Spinal cord (tissue), 10 donors: ENCODE data around the gene GPRIN1. TPM values are rescaled to one million over a fixed set of nuclear protein-coding genes. Genes with fewer than 3 reads are reported as not detected.

ENCODE experiments used
- DNase-seq, 6 donors: peaks; one replicate each; pipeline versions ENCODE4 v3.0.0 to v3.0.0-alpha.2; 2013 to 2015; ENCODE audit warnings: low spot score in 6 of 6, low read depth in 4 of 6
- H3K27ac ChIP-seq: one replicate; pipeline ENCODE4 v1.5.1; 2013; ENCODE audit warnings: low read depth, low read length, control low read depth
- H3K27me3 ChIP-seq: one replicate; pipeline ENCODE4 v1.6.1; 2013; ENCODE audit warnings: low read length; ENCODE audit not compliant: control insufficient read depth, insufficient read depth
- H3K36me3 ChIP-seq: one replicate; pipeline ENCODE4 v1.6.1; 2013; ENCODE audit warnings: low read length; ENCODE audit not compliant: control insufficient read depth, insufficient read depth
- H3K4me1 ChIP-seq: one replicate; pipeline ENCODE4 v1.6.1; 2013; ENCODE audit warnings: low read length; ENCODE audit not compliant: control insufficient read depth, insufficient read depth
- H3K4me3 ChIP-seq: one replicate; pipeline ENCODE4 v1.5.1; 2013; ENCODE audit warnings: low read depth, low read length, control low read depth
- H3K9me3 ChIP-seq: one replicate; pipeline ENCODE4 v1.6.1; 2013; ENCODE audit warnings: low read length; ENCODE audit not compliant: control insufficient read depth, insufficient read depth
- WGBS: methylation state at CpG from one replicate; pipeline ENCODE4 v1.1.5; 2013; ENCODE audit warnings: missing lambda C conversion rate; ENCODE audit not compliant: insufficient coverage; 5-methylcytosine and 5-hydroxymethylcytosine counted together
- polyA plus RNA-seq, 2 donors: library from polyadenylated mRNA; unstranded; fragments of 120-200 nt; gene quantifications; one replicate each; pipeline ENCODE4 v1.2.1, GENCODE V29; 2013; ENCODE audit not compliant: insufficient read length in 2 of 2
- total RNA-seq, 2 donors: library from RNA; depleted of rRNA in 1 of 2; stranded (reverse); fragments of 120-200 nt in 1 of 2; fragments of >200 nt in 1 of 2; gene quantifications; one replicate each; pipeline versions ENCODE4 v1.2.3 to v1.2.4, GENCODE V29; 2013 to 2014
- donor health status: healthy.

The GPRIN1 gene
- total and polyA plus RNA-seq, 4 donors, result 14.7 to 62.4 (median 42.9) TPM

DNA sequence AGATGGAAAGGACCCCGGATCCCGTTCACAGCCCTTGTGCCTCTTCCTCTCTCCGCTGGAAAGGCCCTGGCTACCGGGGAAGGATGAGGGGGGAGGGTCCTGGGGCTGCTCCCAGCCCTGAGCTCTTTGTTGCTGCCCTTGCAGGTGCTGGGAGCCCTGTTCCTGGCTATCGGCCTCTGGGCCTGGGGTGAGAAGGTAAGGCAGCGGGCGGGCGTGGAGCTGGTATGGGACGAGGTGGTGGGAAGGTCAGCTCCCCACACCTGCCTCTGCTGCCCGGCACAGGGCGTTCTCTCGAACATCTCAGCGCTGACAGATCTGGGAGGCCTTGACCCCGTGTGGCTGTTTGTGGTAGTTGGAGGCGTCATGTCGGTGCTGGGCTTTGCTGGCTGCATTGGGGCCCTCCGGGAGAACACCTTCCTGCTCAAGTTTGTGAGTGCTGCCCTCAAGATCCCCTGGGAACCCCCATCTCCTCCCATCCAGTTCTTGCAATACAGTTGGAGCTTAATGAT, 41.6 kb upstream of the GPRIN1 start:
- Histone ChIP-seq H3K4me1 (peaks cover 52% of the 10 kb centered on the region), H3K36me3 (peaks cover 61% of the 10 kb centered on the region), H3K9me3 (no peaks in the 10 kb centered on the region), H3K4me3 (no peak overlapping the region), H3K27ac (no peak overlapping the region), H3K27me3 (no peaks in the 10 kb centered on the region)
- WGBS, result 91% methylated on average over 12 of the region's 17 CpGs
- DNase-seq, result no peak

DNA sequence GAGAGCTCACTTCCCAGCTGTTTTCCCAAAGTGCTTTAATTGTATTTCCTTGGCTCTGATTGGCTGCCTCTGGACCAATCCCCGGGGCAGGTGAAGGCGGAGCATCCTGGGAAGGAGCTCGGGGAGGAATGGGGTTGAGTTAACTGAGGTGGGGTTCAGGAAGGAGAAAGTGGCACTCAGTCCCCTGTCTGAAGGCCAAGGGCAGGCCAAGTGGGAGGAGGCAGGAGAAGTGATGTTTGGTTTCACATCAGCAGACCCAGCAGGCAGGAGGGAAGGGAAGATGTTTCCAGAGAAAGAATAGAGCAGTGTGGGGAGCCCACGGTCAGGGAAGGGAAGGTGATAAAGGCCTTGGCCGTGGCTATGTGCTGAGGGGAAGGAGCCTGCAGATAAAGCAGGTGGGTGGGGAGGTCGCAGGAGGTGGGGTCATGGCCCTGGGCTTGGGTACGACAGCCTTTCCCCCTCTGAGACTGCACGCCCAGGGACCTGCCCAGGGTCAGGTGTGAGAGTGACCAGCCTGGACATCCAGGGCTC, 40.5 kb upstream of the GPRIN1 start:
- Histone ChIP-seq H3K9me3 (no peaks in the 10 kb centered on the region), H3K36me3 (peaks cover 50% of the 10 kb centered on the region), H3K4me1 (peaks cover 55% of the 10 kb centered on the region), H3K27me3 (no peaks in the 10 kb centered on the region), H3K4me3 (no peak overlapping the region), H3K27ac (no peak overlapping the region)
- 67% methylated on average over 8 of the region's 8 CpGs for WGBS
- DNase-seq, result no peak

DNA sequence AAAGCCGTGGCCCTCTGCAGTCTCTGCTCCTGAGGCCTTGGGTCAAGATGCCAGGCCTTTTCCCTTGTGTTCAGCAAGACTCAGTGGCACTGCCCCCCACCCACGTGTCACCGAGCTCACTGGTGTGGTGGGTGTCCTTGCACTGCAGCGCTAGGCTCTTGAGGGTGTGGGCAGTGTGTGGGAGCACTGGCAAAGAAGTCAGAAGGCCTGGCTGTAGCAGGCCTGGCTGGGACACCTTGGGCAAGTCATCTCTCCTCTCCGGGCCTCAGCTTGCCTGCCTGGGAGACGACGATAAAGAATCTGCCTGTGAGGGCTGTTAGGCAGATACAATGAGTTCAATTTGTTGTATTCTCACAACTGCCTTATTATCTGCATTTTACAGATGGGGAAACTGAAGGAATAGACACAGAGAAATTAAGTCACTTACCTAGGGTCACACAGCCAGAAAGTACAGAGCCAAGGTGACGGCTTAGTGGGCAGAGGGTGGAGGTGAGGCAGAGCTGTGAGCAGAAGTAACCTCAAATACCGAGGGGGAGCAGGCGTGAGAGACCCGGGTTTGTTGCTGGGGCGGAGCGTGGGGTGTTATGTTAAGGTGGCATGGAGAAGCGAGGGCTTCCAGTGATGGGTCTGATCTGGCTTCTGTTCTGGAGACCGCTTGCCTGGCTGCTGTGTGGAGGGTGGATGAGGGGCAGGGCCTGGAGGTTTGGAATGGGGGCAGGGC, 38.7 kb upstream of the GPRIN1 start:
- no peak for DNase-seq
- 75% methylated on average over 12 of the region's 15 CpGs for whole genome bisulfite sequencing
- Histone ChIP-seq H3K4me1 (peaks cover 55% of the 10 kb centered on the region), H3K9me3 (no peaks in the 10 kb centered on the region), H3K4me3 (peak overlapping the region; percentile 72), H3K27me3 (no peaks in the 10 kb centered on the region), H3K27ac (no peak overlapping the region), H3K36me3 (peaks cover 32% of the 10 kb centered on the region)

DNA sequence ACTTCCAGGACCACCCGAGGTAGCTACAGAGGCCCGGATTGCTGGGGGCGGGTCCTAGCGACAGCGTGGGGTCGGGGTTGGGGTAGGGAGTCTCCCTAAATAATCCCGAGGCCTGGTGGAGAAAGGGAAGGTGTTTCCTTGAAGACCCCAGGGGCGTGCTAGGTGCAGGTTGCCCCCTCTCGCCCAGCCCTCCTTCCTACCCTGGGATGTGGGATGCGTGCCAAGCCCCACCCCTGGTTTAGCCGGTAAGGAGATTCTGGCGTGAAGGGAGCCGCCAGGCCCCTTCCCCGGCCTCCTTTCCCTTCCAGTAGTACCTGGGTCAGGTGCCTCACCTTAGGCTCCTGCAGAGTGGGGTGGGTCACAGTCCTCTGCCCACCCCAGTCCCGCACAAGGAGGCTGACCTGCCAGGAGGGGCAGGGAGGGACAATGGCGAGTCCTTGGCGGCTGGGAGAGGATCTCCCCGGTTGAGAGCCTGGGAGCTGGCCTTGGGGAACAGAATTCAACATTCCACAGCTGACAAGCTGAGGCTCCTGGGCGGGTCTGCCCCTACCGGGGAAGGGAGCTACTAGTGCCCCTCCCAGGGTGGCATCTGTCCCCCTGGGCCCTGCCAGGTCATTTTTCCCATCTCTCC, 38.0 kb upstream of the GPRIN1 start:
- H3K27ac ChIP-seq, result no peak overlapping the region
- peaks cover 26% of the 10 kb centered on the region for H3K36me3 ChIP-seq
- peak in 2 of 6 donors; percentile 51 to 70 for DNase-seq
- peak overlapping the region; percentile 72 for H3K4me3 ChIP-seq
- H3K4me1 ChIP-seq, result peaks cover 53% of the 10 kb centered on the region
- no peaks in the 10 kb centered on the region for H3K27me3 ChIP-seq
- WGBS, result 4% methylated on average over 15 of the region's 20 CpGs
- no peaks in the 10 kb centered on the region for H3K9me3 ChIP-seq

DNA sequence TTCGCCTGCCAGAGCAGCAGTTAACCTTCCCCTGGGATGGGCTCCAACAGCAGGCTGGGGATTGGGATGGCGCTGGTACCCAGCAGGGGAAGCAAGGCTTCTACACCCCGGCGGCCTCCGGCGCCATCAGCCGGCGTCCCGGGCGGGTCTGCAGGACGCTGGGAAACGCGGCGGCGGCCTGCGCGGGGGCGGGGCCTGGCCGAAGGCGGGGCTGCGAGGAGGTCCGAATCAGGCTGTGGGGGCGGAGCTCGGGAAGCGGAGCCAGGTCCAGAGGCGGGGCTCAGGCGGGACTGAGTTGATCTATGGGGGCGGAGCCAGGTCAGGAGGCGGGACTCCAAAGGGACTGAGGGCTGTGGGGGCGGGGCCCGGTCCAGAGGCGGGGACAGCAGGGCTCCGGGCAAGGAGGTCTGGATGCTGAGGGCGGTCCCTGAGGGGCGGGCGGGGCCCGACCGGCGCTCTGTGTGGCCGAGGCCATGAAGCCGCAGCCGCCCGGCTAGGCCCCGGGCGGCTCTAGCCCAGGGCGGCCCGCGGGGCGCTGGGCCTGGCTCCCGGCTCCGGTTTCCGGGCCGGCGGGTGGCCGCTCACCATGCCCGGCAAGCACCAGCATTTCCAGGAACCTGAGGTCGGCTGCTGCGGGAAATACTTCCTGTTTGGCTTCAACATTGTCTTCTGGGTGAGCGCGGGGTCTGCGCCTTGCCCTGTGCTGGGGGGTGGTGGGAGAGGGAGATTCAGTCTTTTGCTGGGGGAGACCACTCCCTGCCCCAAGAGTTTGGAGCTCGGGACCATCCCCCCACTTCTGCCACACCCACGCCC, 37.3 kb upstream of the GPRIN1 start, which contains the start of gene TSPAN17:
TSPAN17 (plus strand) TSS at position 455 of the 813 bp plus-strand sequence; CDS start at position 587, 132 bp downstream.
- peak; percentile 93 to 99 (median 98) for DNase-seq
- Histone ChIP-seq H3K27ac (peak within 1 kb of the TSS; percentile 76), H3K4me3 (peak within 1 kb of the TSS; percentile 72), H3K4me1 (peaks cover 47% of the 10 kb centered on the region), H3K9me3 (no peaks in the 10 kb centered on the region), H3K36me3 (peaks cover 21% of the 10 kb centered on the region), H3K27me3 (no peaks in the 10 kb centered on the region)
- under 1% methylated on average over 58 of the region's 63 CpGs for WGBS

DNA sequence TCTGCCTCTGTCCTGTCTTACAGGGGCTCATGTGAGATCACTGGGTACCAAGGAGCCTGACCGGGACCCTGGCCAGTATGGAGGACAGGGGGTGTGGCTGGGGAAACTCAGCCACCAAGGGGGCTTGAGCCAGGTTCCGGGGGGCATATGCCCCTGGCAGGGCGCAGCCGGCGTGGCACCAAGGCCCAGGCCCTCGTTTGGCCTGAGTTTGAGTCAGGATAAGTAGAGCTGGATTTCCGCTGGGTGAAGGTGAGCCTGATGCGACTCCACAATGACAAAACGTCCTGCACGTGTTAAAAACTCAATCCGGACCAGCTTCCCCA, 36.7 kb upstream of the GPRIN1 start:
- H3K27ac ChIP-seq, result peak overlapping the region; percentile 76
- peaks cover 42% of the 10 kb centered on the region for H3K4me1 ChIP-seq
- H3K36me3 ChIP-seq, result peaks cover 19% of the 10 kb centered on the region
- WGBS, result 27% methylated on average over 11 of the region's 11 CpGs
- H3K4me3 ChIP-seq, result peak overlapping the region; percentile 44
- DNase-seq, result no peak
- no peaks in the 10 kb centered on the region for H3K27me3 ChIP-seq
- no peaks in the 10 kb centered on the region for H3K9me3 ChIP-seq

DNA sequence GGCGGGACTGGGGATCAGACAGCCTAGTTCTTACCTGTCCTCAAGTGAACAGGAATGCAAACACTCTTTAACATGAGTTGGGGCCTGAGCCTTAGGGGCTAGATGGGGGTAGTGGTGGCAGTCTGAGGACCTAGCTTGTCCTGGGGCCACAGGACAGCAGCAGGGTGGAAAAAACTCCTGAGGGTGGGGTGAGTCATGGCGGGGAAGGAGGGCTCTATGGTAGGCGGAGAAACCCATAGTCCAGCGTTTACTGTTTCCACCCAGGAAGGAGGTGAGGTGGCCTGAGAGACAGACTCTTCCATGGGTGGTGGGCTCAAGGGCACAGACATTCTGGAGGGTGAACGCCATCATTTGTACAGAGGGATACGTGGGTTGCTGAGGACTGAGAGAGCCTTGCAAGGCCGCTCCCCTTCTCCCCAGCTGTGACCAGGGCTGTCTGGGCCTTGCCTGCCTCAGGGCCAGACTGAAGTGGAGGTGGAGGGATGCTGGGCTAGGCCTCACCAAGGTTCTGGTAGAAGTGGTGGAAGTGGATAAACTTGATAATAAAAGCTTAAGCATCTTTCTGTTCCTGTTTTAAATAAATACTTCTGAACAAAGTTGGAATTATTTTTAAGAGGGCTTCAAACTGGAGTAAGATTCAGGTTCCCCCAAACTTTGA, 36.2 kb upstream of the GPRIN1 start:
- no peak for DNase-seq
- H3K27ac ChIP-seq, result no peak overlapping the region
- no peaks in the 10 kb centered on the region for H3K9me3 ChIP-seq
- no peak overlapping the region for H3K4me3 ChIP-seq
- peaks cover 37% of the 10 kb centered on the region for H3K4me1 ChIP-seq
- WGBS, result 97% methylated on average over 5 of the region's 7 CpGs
- H3K36me3 ChIP-seq, result peaks cover 15% of the 10 kb centered on the region
- H3K27me3 ChIP-seq, result no peaks in the 10 kb centered on the region

DNA sequence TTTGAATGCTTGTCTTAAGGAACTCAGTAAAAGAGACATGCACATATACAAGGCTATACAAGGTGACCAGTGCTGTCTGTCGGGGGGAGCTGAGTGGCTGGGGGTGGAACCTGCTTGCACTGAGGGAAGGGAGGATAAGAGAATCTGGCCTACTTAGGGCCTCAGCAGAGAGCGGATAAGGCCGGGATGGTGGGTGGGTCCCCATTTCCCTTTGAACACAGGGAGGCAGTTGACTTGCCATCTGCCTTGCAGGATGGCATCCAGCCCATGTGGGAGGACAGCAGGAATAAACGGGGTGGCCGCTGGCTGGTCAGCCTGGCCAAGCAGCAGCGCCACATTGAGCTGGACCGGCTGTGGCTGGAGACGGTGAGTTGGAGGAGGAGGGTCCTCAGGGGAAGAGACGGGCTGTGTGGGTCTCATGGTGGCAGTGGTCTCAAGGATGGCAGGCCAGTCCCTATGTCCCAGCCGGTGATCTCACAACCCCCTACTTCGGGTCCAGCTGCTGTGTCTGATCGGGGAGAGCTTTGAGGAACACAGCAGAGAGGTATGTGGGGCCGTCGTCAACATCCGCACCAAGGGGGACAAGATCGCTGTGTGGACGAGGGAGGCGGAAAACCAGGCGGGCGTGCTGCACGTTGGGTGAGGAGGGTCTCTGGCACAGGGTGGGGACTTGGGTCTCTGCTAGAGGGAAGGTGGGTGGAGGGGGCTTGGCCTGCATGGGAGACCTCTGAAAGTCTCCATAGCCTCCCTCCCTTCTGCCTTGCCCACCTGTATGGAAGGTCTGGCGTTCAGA, 35.1 kb upstream of the GPRIN1 start:
- Histone ChIP-seq H3K27me3 (no peaks in the 10 kb centered on the region), H3K4me3 (no peak overlapping the region), H3K9me3 (no peaks in the 10 kb centered on the region), H3K27ac (no peak overlapping the region), H3K4me1 (peaks cover 31% of the 10 kb centered on the region), H3K36me3 (peaks cover 6% of the 10 kb centered on the region)
- DNase-seq, result no peak
- 82% methylated on average over 18 of the region's 22 CpGs for WGBS
